GM19395 (cell line): ENCODE results near the gene DEFB116.
"Not testable (repeated sequence)": the region's sequence is repeated elsewhere in the genome, so short reads cannot be mapped to it uniquely, and the experiment has no call there.

Source experiments
- ATAC-seq: cut with Tn5 transposase; IDR thresholded peaks from one replicate; pipeline ENCODE4 v1.9.1; 2021; ENCODE audit warnings: mild to moderate bottlenecking, moderate library complexity; ENCODE audit not compliant: unreplicated experiment

Gene DEFB116, protein sequence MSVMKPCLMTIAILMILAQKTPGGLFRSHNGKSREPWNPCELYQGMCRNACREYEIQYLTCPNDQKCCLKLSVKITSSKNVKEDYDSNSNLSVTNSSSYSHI

DNA sequence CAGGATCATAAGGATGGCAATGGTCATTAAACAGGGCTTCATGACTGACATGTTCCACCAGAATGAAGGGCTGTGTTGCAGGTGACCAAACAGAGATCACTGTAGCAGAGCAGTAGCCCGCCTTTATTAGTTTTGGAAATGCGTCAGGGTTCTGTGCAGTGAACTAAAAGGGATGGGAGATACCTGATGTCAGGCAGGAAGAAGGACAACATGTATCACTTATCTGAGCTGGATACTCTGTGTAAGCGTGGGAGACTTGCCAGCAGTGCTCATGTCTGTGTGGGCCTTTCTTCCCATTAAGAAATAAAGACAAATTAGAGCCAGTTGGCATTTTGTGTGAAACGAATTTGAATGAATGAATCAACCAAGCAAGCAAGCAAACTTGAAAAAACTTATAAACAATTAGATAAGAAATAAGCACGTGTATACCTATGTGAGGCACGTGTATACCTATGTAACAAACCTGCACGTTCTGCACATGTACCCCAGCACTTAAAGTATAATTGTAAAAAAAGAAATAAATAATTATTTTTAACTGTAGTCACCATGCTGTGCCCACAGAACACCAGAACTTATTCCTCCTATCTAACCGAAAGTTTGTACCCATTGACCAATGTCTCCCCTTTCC, at the start of gene DEFB116:
Gene DEFB116 (minus strand): TSS at position 51 of the 628 bp plus-strand sequence. CDS start 0 bp downstream, at position 51.
- no peak for ATAC-seq

- ATAC-seq, result no peak
Measured at GRCh38 chr20:31355981-31356380, 47.6 kb upstream of the DEFB116 start.

- ATAC-seq, result no peak
Measured at GRCh38 chr20:31341470-31341869, 33.1 kb upstream of the DEFB116 start.

- ATAC-seq, result no peak
Measured at GRCh38 chr20:31330893-31331292, 22.5 kb upstream of the DEFB116 start.

GRCh38 chr20:31322504-31322903, 14.1 kb upstream of the DEFB116 start:
- no peak for ATAC-seq

GRCh38 chr20:31284964-31285363, 23.4 kb downstream of the DEFB116 start:
- ATAC-seq, result not testable (repeated sequence)

DNA sequence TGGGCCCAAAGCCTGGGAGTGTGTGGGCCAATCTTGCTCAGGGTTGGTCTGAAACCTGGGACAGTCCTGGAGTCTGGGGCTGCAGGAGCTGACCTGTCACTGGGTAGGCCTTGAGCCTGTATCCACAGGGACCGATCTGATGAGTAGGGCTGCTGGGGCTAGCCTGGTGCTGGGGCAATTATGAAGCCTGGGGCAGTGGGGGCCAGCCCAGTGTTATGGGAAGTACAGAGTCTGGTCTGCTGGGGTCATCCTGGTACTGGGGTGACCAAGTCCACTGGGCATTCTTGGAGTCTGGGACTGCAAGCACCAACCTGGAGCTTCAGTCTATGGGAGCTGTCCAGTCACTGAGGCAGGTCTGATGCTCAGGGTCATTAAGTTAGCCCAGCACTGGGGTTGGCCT, 30.2 kb downstream of the DEFB116 start:
- no peak for ATAC-seq

DNA sequence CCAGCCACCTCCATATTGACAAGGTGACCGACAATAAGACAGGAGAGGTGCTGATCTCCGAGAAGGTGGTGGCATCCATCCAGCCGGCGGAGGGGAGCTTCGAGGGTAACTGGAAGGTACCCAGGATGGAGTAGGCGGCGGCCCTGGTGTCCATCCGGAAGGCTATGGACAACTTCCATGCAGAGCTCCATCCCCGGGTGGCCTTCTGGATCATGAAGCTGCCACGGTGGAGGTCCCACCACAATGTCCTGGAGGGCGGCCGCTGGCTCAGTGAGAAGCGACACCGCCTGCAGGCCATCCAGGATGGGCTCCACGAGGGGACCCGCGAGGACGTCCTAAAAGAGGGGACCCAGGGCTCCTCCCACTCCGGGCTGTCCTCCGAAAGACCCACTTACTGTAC, 33.9 kb downstream of the DEFB116 start:
- no peak for ATAC-seq

GRCh38 chr20:31260326-31260932, 48.0 kb downstream of the DEFB116 start:
- ATAC-seq, result no peak

- no peak for ATAC-seq
Measured at GRCh38 chr20:31257364-31257763, 51.0 kb downstream of the DEFB116 start, which contains the start of gene DEFB115. DEFB115 (plus strand) TSS chr20:31257664; CDS start chr20:31257664, 0 bp downstream.

DNA sequence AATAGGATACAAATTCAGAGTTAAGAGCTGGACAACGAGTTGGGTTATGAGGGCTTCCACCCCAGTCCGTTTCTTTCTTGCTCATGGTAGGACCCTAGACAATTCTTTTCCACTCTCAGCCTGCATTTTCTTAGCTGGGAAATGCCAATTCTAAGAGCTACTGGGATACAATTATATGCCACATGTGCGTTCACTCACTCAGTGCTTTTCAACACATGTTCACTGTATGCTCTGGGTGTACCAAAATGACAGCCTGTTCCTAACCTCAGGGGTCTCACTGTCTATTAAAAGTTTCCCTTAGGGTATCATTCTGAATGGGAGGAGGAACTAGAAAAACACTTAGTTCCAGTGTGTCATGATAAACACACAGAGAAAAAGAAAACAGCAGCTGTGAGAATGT, 51.4 kb downstream of the DEFB116 start:
- ATAC-seq, result no peak
